Measurements from ENCODE around the gene DENND4C. TPM values are rescaled to one million over a fixed set of nuclear protein-coding genes. Genes with fewer than 3 reads are reported as not detected.

The DENND4C gene
- total and polyA plus RNA-seq, 2 of the 4 experiments (the other 2 are of a cell fraction): 9.0 to 32.6 TPM

GRCh38 chr9:19386502-19387044 lies 156.1 kb downstream of the DENND4C start:
- no peak overlapping the region for H2BK15ac ChIP-seq (ENCODE audit: low read depth, low read length)
- H3K4me2 ChIP-seq (ENCODE audit: low read depth, low read length): no peak overlapping the region
- ChIA-PET CTCF (no interaction called here), POLR2A (ENCODE audit: unreplicated experiment) (no interaction called here)
- H2BK20ac ChIP-seq (ENCODE audit: low read depth, low read length): no peak overlapping the region
- no peak overlapping the region for H3K4me3 ChIP-seq (ENCODE audit: insufficient read depth, low read depth, low read length)
- H3K9ac ChIP-seq (ENCODE audit: low read depth, low read length): no peak overlapping the region
- H3K79me1 ChIP-seq (ENCODE audit: low read depth in 1 of 2, low read length in 2 of 2): no peaks in the 10 kb centered on the region
- H3K27me3 ChIP-seq (ENCODE audit: control insufficient read depth, insufficient read depth, low read length): no peaks in the 10 kb centered on the region
- H2AFZ ChIP-seq (replicated peaks; ENCODE audit: low read length, poor library complexity): no peak overlapping the region
- H2AK9ac ChIP-seq (replicated peaks; ENCODE audit: low read depth, low read length, poor library complexity): no peak overlapping the region
- DNase-seq (no peak), ATAC-seq (ENCODE audit: low read depth) (no peak)
- no peak overlapping the region for H2AK5ac ChIP-seq (ENCODE audit: low read depth, low read length)
- no peak overlapping the region for H3K27ac ChIP-seq (ENCODE audit: insufficient read depth, low read length)
- dilution Hi-C loops (cut with HindIII; ENCODE audit: low sequenced_read_pairs, unreplicated experiment): no loop called here
- in situ Hi-C loops (cut with MboI; ENCODE audit: low sequenced_read_pairs): no loop called here
- no TSS peak for BruUV-seq (replicated peaks)
- H3K9me3 ChIP-seq (ENCODE audit: control insufficient read depth, insufficient read depth, low read length): no peaks in the 10 kb centered on the region
- H3K9me1 ChIP-seq (ENCODE audit: insufficient read depth, low read length): 0 out of 2 replicates have a peak, but pooled peaks cover 4% of the 10 kb centered on the region
- no peaks in the 10 kb centered on the region for H4K20me1 ChIP-seq (ENCODE audit: insufficient read depth, low read length)
- H4K5ac ChIP-seq (ENCODE audit: low read depth, low read length): no peak overlapping the region
- no peak overlapping the region for H2BK5ac ChIP-seq (ENCODE audit: low read depth, low read length, poor library complexity, severe bottlenecking)
- H3K56ac ChIP-seq (ENCODE audit: extremely low read depth, insufficient read depth, low read length): no peak overlapping the region
- intact Hi-C loops (cut with micrococcal nuclease): no loop called here
- no peak overlapping the region for H4K8ac ChIP-seq (ENCODE audit: low read depth in 2 of 2, low read length in 2 of 2)
- TF ChIP-seq NFE2L2 (IDR thresholded peaks at IDR 0.05; ENCODE audit: low read depth, low read length) (no peak), RFX5 (IDR thresholded peaks at IDR 0.05; ENCODE audit: low read depth, low read length) (no peak), RCOR1 (IDR thresholded peaks at IDR 0.05; ENCODE audit: insufficient replicate concordance, low read length) (no peak), FOS (IDR thresholded peaks at IDR 0.05; ENCODE audit: low read depth, low read length) (no peak), MAZ (IDR thresholded peaks at IDR 0.05; ENCODE audit: borderline replicate concordance, low read depth, low read length) (no peak), BHLHE40 (IDR thresholded peaks at IDR 0.05; ENCODE audit: low read depth, low read length) (no peak), MAFK (IDR thresholded peaks at IDR 0.05; ENCODE audit: low read depth, low read length) (no peak), POLR2A (IDR thresholded peaks at IDR 0.05; ENCODE audit: low read depth, low read length) (no peak), SMC3 (IDR thresholded peaks at IDR 0.05; ENCODE audit: low read depth, low read length) (no peak), RAD21 (IDR thresholded peaks at IDR 0.05; ENCODE audit: low read length) (no peak), MXI1 (IDR thresholded peaks at IDR 0.05; ENCODE audit: borderline replicate concordance, low read depth, low read length) (no peak), CHD1 (IDR thresholded peaks at IDR 0.05; ENCODE audit: low read depth, low read length) (no peak), CEBPB (IDR thresholded peaks at IDR 0.05; ENCODE audit: low read depth, low read length) (no peak)
- TF ChIP-seq, protein P1, sequence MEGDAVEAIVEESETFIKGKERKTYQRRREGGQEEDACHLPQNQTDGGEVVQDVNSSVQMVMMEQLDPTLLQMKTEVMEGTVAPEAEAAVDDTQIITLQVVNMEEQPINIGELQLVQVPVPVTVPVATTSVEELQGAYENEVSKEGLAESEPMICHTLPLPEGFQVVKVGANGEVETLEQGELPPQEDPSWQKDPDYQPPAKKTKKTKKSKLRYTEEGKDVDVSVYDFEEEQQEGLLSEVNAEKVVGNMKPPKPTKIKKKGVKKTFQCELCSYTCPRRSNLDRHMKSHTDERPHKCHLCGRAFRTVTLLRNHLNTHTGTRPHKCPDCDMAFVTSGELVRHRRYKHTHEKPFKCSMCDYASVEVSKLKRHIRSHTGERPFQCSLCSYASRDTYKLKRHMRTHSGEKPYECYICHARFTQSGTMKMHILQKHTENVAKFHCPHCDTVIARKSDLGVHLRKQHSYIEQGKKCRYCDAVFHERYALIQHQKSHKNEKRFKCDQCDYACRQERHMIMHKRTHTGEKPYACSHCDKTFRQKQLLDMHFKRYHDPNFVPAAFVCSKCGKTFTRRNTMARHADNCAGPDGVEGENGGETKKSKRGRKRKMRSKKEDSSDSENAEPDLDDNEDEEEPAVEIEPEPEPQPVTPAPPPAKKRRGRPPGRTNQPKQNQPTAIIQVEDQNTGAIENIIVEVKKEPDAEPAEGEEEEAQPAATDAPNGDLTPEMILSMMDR (conservative IDR thresholded peaks at IDR 0.05; ENCODE audit: low read depth, low read length): no peak
- TF ChIP-seq, protein P2, sequence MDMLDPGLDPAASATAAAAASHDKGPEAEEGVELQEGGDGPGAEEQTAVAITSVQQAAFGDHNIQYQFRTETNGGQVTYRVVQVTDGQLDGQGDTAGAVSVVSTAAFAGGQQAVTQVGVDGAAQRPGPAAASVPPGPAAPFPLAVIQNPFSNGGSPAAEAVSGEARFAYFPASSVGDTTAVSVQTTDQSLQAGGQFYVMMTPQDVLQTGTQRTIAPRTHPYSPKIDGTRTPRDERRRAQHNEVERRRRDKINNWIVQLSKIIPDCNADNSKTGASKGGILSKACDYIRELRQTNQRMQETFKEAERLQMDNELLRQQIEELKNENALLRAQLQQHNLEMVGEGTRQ (IDR thresholded peaks at IDR 0.05; ENCODE audit: low read depth, low read length): no peak
- TF ChIP-seq, protein P3, sequence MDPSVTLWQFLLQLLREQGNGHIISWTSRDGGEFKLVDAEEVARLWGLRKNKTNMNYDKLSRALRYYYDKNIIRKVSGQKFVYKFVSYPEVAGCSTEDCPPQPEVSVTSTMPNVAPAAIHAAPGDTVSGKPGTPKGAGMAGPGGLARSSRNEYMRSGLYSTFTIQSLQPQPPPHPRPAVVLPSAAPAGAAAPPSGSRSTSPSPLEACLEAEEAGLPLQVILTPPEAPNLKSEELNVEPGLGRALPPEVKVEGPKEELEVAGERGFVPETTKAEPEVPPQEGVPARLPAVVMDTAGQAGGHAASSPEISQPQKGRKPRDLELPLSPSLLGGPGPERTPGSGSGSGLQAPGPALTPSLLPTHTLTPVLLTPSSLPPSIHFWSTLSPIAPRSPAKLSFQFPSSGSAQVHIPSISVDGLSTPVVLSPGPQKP (IDR thresholded peaks at IDR 0.05; ENCODE audit: borderline replicate concordance, low read depth, low read length): no peak
- H3K36me3 ChIP-seq (ENCODE audit: control insufficient read depth, insufficient read depth, low read length): no peaks in the 10 kb centered on the region
- no peak overlapping the region for H3K18ac ChIP-seq (ENCODE audit: low read depth, low read length)
- H3K4ac ChIP-seq (ENCODE audit: low read depth, low read length): no peak overlapping the region
- no peak overlapping the region for H4K91ac ChIP-seq (ENCODE audit: insufficient read depth, low read depth, low read length)
- H3K14ac ChIP-seq (replicated peaks; ENCODE audit: low read depth, low read length): no peak overlapping the region
- no peak overlapping the region for H2BK120ac ChIP-seq (ENCODE audit: low read depth, low read length)
- 0 out of 2 replicates have a peak, but pooled peaks cover 2% of the 10 kb centered on the region for H3K4me1 ChIP-seq (ENCODE audit: control insufficient read depth, insufficient read depth, low read length)
- no CpG with 5 or more reads among the region's 2 CpGs for WGBS, 2 experiments (ENCODE audit: extremely low coverage in 2 of 2, insufficient read length in 1 of 2)
- H3K23ac ChIP-seq (ENCODE audit: low read depth, low read length): no peak overlapping the region

Measured in IMR-90 (cell line).